HL-60 (cell line): ENCODE measurements around the gene TRAM2.

Source experiments
- DNase-seq, 2 experiments: peaks; one replicate each; pipeline ENCODE4 v3.0.0-alpha.2; 2010 to 2020; ENCODE audit warnings: low read depth in 1 of 2, low spot score in 1 of 2
- H3K27ac ChIP-seq: fragments of 250-450 bp; sonication (Bioruptor Pico); replicated peaks from 2 replicates; pipeline ENCODE4 v1.5.1; 2020; ENCODE audit warnings: mild to moderate bottlenecking, moderate library complexity
- H3K27me3 ChIP-seq: fragments of 250-450 bp; sonication (Bioruptor Pico); 2 replicates; pipeline ENCODE4 v1.5.1; 2021; ENCODE audit warnings: mild to moderate bottlenecking, moderate library complexity; ENCODE audit not compliant: insufficient read depth, poor library complexity, severe bottlenecking
- H3K4me3 ChIP-seq: replicated peaks from 2 replicates; pipeline ENCODE4 v1.5.1; 2011; ENCODE audit warnings: mild to moderate bottlenecking, control low read depth, low read length; ENCODE audit not compliant: insufficient read depth
- GABPA ChIP-seq: IDR thresholded peaks from 2 replicates; pipeline ENCODE4 v1.6.1; 2012; ENCODE audit warnings: low read depth
- POLR2AphosphoS5 ChIP-seq: IDR thresholded peaks from 2 replicates; pipeline ENCODE4 v1.6.1; 2012; ENCODE audit warnings: low read depth
- SPI1 ChIP-seq: IDR thresholded peaks from 2 replicates; pipeline ENCODE4 v1.6.1; 2012; ENCODE audit warnings: low read depth, mild to moderate bottlenecking, borderline replicate concordance
- TF ChIP-seq, protein P1 (sequence below): IDR thresholded peaks from 2 replicates; pipeline ENCODE4 v1.6.1; 2012; ENCODE audit warnings: low read depth; ENCODE audit not compliant: insufficient replicate concordance
- TF ChIP-seq, protein P2 (sequence below): IDR thresholded peaks from one replicate; pipeline ENCODE4 v1.5.1; 2011; ENCODE audit warnings: low read length, control low read depth, inconsistent platforms; ENCODE audit not compliant: insufficient read depth

Gene TRAM2

DNA sequence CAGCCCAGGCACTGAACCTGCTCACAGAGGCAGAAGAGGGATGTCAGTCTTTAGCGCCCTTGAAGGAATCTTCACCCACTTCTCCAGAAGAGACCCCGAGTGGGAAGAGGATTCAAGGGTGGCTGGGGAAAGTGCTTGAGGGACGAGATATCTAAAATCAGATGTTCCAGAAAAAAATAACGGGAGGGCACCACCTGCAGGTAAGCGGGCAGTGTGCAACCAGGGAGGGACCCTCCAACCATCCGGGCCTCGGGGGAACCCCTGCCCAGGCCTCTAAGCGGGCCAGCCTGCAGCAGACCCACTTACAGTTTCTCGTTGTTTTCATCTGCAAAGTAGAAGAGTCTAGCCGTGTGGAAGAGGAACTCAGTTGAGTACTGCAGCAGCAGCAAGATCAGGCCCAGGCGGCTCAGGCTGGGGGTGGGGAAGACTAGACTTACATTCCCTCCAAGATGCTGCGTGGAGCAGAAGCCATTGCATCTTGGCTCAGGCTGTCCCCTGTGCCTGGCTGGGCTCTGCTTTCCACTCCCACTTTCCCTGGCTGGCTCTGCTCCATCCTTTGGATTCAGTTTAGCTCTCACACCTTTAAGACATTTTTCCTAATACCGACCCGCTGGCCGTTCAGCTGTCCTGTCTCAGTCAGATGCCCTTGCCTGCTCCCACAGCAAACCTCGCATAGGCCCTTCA, 71.0 kb downstream of the TRAM2 start:
- no peak overlapping the region for H3K4me3 ChIP-seq
- TF ChIP-seq POLR2AphosphoS5 (no peak), SPI1 (no peak), GABPA (no peak)
- TF ChIP-seq, protein P1, sequence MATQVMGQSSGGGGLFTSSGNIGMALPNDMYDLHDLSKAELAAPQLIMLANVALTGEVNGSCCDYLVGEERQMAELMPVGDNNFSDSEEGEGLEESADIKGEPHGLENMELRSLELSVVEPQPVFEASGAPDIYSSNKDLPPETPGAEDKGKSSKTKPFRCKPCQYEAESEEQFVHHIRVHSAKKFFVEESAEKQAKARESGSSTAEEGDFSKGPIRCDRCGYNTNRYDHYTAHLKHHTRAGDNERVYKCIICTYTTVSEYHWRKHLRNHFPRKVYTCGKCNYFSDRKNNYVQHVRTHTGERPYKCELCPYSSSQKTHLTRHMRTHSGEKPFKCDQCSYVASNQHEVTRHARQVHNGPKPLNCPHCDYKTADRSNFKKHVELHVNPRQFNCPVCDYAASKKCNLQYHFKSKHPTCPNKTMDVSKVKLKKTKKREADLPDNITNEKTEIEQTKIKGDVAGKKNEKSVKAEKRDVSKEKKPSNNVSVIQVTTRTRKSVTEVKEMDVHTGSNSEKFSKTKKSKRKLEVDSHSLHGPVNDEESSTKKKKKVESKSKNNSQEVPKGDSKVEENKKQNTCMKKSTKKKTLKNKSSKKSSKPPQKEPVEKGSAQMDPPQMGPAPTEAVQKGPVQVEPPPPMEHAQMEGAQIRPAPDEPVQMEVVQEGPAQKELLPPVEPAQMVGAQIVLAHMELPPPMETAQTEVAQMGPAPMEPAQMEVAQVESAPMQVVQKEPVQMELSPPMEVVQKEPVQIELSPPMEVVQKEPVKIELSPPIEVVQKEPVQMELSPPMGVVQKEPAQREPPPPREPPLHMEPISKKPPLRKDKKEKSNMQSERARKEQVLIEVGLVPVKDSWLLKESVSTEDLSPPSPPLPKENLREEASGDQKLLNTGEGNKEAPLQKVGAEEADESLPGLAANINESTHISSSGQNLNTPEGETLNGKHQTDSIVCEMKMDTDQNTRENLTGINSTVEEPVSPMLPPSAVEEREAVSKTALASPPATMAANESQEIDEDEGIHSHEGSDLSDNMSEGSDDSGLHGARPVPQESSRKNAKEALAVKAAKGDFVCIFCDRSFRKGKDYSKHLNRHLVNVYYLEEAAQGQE, result no peak
- TF ChIP-seq, protein P2, sequence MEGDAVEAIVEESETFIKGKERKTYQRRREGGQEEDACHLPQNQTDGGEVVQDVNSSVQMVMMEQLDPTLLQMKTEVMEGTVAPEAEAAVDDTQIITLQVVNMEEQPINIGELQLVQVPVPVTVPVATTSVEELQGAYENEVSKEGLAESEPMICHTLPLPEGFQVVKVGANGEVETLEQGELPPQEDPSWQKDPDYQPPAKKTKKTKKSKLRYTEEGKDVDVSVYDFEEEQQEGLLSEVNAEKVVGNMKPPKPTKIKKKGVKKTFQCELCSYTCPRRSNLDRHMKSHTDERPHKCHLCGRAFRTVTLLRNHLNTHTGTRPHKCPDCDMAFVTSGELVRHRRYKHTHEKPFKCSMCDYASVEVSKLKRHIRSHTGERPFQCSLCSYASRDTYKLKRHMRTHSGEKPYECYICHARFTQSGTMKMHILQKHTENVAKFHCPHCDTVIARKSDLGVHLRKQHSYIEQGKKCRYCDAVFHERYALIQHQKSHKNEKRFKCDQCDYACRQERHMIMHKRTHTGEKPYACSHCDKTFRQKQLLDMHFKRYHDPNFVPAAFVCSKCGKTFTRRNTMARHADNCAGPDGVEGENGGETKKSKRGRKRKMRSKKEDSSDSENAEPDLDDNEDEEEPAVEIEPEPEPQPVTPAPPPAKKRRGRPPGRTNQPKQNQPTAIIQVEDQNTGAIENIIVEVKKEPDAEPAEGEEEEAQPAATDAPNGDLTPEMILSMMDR, result no peak
- H3K27ac ChIP-seq, result no peak overlapping the region
- no peaks in the 10 kb centered on the region for H3K27me3 ChIP-seq
- peak in 1 of 2 experiments; percentile 15 for DNase-seq

DNA sequence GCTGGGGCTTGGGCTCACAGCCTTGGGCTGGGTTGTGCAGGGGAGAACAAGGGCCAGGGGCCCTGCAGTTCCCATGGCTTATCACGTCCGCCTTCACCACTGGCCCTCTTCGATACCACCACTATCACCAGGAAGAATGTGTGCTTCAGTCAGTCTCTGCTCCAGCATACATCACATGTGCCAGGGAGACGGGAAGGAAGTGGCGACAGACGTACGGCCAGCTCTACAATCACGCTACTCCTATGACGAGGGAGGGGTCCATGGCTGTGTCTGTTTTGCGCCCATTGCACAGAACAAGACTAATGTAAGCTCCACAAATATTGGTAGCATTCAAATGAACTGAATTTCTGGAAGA, 72.1 kb downstream of the TRAM2 start:
- H3K4me3 ChIP-seq, result no peak overlapping the region
- no peak for DNase-seq
- TF ChIP-seq POLR2AphosphoS5 (no peak), SPI1 (no peak), GABPA (no peak)
- TF ChIP-seq, protein P2, result no peak
- TF ChIP-seq, protein P1, result no peak
- no peak overlapping the region for H3K27ac ChIP-seq
- H3K27me3 ChIP-seq, result no peaks in the 10 kb centered on the region

DNA sequence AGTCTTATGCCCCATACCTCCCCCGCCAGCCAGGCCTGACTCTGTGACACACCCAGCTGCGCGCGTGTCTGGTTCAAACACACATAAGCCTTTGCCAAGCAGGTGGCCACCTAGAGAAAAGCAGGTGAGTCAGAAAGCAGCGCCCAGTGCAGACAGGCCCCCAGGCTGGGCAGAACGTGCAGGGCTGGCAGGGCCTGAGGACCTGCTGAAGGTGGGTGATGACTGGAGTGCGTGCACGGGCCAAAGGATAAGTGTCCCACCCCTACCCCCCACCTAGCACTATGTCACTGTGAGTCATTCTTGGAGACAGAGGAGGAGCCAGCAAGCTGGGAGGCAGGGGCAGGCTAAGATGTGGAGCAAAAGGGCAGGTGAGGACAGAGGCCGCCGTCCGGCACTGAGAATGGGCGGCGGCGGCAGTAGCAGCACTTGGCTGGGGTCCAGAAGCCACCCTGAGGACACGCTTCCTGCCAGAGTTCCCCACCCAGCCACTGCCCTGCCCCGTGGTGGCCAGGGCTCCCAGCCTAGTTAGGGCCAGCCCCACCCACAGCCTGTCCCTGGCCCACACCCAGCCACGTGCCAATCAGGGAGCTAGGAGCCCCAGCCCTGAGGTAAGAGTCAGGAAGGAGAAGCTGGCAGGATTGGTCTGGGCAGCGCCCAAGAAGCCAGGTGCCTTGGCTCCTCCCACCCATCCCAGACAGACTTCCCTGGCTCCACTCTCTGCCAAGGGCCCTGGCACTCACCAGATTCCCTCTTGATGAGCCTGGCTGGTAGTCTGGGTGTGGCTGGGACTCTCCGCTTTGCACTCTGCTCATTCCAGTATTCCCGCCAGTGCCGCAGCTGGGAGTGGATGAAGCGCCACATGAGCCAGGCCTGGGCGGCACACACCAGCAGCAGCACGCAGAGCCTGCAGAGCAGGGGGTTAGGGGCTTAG, 72.7 kb downstream of the TRAM2 start:
- TF ChIP-seq, protein P2, result no peak
- TF ChIP-seq, protein P1, result no peak
- no peak for TF ChIP-seq POLR2AphosphoS5
- TF ChIP-seq SPI1, result no peak
- TF ChIP-seq GABPA, result no peak
- peak in 1 of 2 experiments; percentile 22 for DNase-seq
- Histone ChIP-seq H3K27ac (no peak overlapping the region), H3K4me3 (no peak overlapping the region), H3K27me3 (no peaks in the 10 kb centered on the region)
